Lower leg skin (tissue), 4 donors: ENCODE measurements around the gene TAC3. TPM values are rescaled to one million over a fixed set of nuclear protein-coding genes. Genes with fewer than 3 reads are reported as not detected.

Experiments
- DNase-seq, 2 donors: peaks; one replicate each; pipeline ENCODE4 v3.0.0-alpha.2; 2019; ENCODE audit warnings: low spot score in 2 of 2
- H3K4me3 ChIP-seq: fragments of 200-600 bp; sonication (generic); 2 replicates; pipeline ENCODE4 v1.5.1; 2017; ENCODE audit warnings: mild to moderate bottlenecking, low read depth; ENCODE audit not compliant: poor library complexity, severe bottlenecking
- CTCF ChIP-seq, 3 donors: fragments of 450-650 bp; IDR thresholded peaks; one replicate each; pipeline ENCODE4 v1.5.1; 2016; ENCODE audit warnings: antibody characterized with exemption in 3 of 3, mild to moderate bottlenecking in 3 of 3, moderate library complexity in 2 of 3
- POLR2A ChIP-seq, 2 donors: fragments of 450-650 bp; IDR thresholded peaks; one replicate each; pipeline ENCODE4 v1.6.1; 2016 to 2017; ENCODE audit warnings: antibody characterized with exemption in 2 of 2, mild to moderate bottlenecking in 1 of 2, moderate library complexity in 1 of 2
- WGBS, 2 donors: methylation state at CpG; one replicate each; pipeline ENCODE4 v1.1.5; 2018; 5-methylcytosine and 5-hydroxymethylcytosine counted together
- intact Hi-C: fragments of 100-400 bp; cut with DNase I; formaldehyde crosslinking; loops from one replicate; pipeline ENCODE4 v1.15.0; 2023; ENCODE audit warnings: low total_unique reads
- total RNA-seq, 4 donors: library from RNA; depleted of rRNA; stranded (reverse); fragments of >200 nt; gene quantifications; one replicate each; pipeline ENCODE4 v1.1.0, GENCODE V29; 2016

The TAC3 gene
- total RNA-seq, 4 donors from 2014 or later: 0.46 TPM; not detected in 3

GRCh38 chr12:56993346-56993745 is 23.0 kb downstream of the TAC3 start:
- WGBS, 2 donors: 52 to 59% methylated on average over 10 of the region's 10 CpGs
- TF ChIP-seq POLR2A (IDR thresholded peaks at IDR 0.05): no peak
- no peak for TF ChIP-seq CTCF (IDR thresholded peaks at IDR 0.05)
- intact Hi-C loops: no loop called here
- no peak overlapping the region for H3K4me3 ChIP-seq
- peak in 1 of 2 donors; percentile 48 for DNase-seq

GRCh38 chr12:56991319-56992246 is 24.7 kb downstream of the TAC3 start:
- 60 to 62% methylated on average over 8 of the region's 8 CpGs for WGBS, 2 donors
- intact Hi-C loops: no loop called here
- TF ChIP-seq POLR2A (IDR thresholded peaks at IDR 0.05) (no peak), CTCF (IDR thresholded peaks at IDR 0.05) (no peak)
- H3K4me3 ChIP-seq: no peak overlapping the region
- peak in 1 of 2 donors; percentile 88 for DNase-seq

GRCh38 chr12:56990648-56991318 is 25.5 kb downstream of the TAC3 start:
- DNase-seq: peak in 1 of 2 donors; percentile 75
- intact Hi-C loops: no loop called here
- TF ChIP-seq CTCF (IDR thresholded peaks at IDR 0.05) (no peak), POLR2A (IDR thresholded peaks at IDR 0.05) (no peak)
- no peak overlapping the region for H3K4me3 ChIP-seq
- 47 to 49% methylated on average over 7 of the region's 7 CpGs for WGBS, 2 donors

GRCh38 chr12:56989861-56990610 is 26.3 kb downstream of the TAC3 start:
- TF ChIP-seq CTCF (IDR thresholded peaks at IDR 0.05) (no peak), POLR2A (IDR thresholded peaks at IDR 0.05) (no peak)
- WGBS, 2 donors: 73 to 82% methylated on average over 7 of the region's 7 CpGs
- no peak for DNase-seq
- intact Hi-C loops: loop anchor here (5.0 kb wide), 1 partner anchor 233 kb away; no protein-coding TSS in a partner anchor
- no peak overlapping the region for H3K4me3 ChIP-seq

GRCh38 chr12:56988207-56988739 is 28.1 kb downstream of the TAC3 start:
- no peak for TF ChIP-seq CTCF (IDR thresholded peaks at IDR 0.05)
- TF ChIP-seq POLR2A (IDR thresholded peaks at IDR 0.05): no peak
- intact Hi-C loops: loop anchor here (5.0 kb wide), 1 partner anchor 231 kb away; no protein-coding TSS in a partner anchor
- WGBS, 2 donors: 35 to 47% methylated on average over 5 of the region's 5 CpGs
- no peak overlapping the region for H3K4me3 ChIP-seq
- DNase-seq: peak in 1 of 2 donors; percentile 72
